ENCODE data around the gene TEKTIP1.

DNA sequence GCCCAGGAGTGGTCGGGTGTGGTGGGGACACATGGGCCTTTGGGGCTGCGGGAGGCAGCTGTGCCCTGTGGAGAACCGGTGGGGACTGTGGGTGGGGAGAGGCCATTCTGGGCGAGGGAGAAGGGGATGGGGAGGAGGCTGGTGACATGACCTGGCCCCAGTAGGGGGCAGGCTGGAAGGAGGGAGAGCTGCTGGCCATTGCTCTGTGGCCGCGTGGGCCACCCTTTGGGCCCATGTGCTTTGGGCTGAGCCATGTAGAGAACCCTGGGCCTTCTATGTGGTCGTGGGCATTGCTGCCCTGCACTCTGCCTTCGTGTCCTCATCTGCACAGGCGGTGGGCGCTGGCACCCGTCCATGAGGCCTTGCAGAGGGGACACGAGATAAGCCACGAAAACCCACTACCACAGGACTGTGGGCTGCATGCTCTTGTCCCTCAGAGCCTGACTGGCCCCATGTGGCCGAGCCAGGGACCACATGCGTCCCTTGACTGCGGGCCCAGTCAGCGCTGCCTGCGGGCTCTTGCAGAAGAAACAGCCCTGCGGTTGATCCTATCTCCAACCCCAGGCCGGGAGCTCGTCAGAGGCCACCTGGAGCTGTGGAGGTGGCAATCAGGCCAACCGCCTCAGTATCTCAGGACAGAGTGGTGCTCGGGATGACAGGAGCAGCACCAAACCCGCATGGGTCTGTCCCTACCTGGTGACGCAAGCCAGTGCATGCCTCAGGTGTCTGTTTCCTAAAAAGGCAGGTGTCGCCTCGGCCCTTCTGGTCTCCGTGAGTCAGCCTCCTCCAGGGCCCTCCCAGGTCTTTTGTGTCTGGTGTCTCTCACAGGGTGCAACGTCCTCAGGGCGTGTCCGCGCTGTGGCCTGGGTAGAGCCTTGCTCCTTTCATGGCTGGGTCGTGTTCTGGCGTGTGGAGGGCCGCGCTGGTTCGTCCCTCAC is 18.5 kb upstream of the TEKTIP1 start:
- no peak for TF ChIP-seq CTCF (IDR thresholded peaks at IDR 0.05)
- no peak for TF ChIP-seq EZH2 (IDR thresholded peaks at IDR 0.05; ENCODE audit: borderline replicate concordance, insufficient read depth, low read depth, low read length, poor library complexity, severe bottlenecking)

Measured in B cell (primary cell).